Coronary artery (tissue), 2 donors: ENCODE data around the gene BCL7C.
"Not testable (repeated sequence)": the region's sequence is repeated elsewhere in the genome, so short reads cannot be mapped to it uniquely, and the experiment has no call there.

Experiments
- DNase-seq: peaks from one replicate; pipeline ENCODE4 v3.0.0-alpha.2; 2017; ENCODE audit warnings: low spot score
- H3K27ac ChIP-seq, 2 donors: fragments of 200-600 bp; sonication (generic); one replicate each; pipeline ENCODE4 v1.5.1; 2016 to 2019
- H3K4me3 ChIP-seq: fragments of 200-600 bp; sonication (generic); 2 replicates; pipeline ENCODE4 v1.5.1; 2016; ENCODE audit warnings: mild to moderate bottlenecking, moderate library complexity
- TF ChIP-seq, protein P1 (sequence below): fragments of 200-600 bp; sonication (generic); IDR thresholded peaks from one replicate; pipeline ENCODE4 v1.5.1; 2019; ENCODE audit warnings: antibody characterized with exemption

The BCL7C gene

DNA sequence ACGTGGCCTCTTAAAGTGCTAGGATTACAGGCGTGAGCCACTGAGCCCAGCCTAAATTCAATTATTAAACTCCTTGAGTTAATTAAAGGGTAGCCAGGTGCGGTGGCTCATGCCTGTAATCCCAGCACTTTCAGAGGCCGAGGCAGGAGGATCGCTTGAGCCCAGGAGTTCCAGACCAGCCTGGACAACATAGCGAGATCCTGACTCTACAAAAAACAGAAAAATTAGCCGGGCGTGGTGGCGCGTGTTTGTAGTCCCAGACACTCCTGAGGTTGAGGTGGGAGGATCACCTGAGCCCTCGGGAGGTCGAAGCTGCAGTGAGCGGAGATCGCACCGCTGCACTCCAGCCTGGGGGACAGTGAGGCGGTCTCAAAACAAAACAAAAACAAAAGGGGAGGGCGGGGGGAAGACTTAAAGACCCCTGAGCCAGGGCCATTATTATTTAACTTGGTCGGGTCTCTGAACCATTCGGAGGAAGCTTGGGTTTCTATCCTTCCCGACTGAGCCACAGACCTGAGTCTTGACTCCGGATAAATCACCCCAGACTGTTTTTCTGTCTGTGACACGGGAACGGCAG, 19.5 kb downstream of the BCL7C start:
- DNase-seq: no peak
- Histone ChIP-seq H3K4me3 (peak overlapping the region; percentile 89), H3K27ac (peak overlapping the region; percentile 76 to 93)
- TF ChIP-seq, protein P1, sequence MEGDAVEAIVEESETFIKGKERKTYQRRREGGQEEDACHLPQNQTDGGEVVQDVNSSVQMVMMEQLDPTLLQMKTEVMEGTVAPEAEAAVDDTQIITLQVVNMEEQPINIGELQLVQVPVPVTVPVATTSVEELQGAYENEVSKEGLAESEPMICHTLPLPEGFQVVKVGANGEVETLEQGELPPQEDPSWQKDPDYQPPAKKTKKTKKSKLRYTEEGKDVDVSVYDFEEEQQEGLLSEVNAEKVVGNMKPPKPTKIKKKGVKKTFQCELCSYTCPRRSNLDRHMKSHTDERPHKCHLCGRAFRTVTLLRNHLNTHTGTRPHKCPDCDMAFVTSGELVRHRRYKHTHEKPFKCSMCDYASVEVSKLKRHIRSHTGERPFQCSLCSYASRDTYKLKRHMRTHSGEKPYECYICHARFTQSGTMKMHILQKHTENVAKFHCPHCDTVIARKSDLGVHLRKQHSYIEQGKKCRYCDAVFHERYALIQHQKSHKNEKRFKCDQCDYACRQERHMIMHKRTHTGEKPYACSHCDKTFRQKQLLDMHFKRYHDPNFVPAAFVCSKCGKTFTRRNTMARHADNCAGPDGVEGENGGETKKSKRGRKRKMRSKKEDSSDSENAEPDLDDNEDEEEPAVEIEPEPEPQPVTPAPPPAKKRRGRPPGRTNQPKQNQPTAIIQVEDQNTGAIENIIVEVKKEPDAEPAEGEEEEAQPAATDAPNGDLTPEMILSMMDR: no peak

GRCh38 chr16:30870904-30871303, 23.0 kb downstream of the BCL7C start:
- no peak for DNase-seq
- TF ChIP-seq, protein P1: no peak
- Histone ChIP-seq H3K4me3 (no peak overlapping the region), H3K27ac (no peak overlapping the region)

DNA sequence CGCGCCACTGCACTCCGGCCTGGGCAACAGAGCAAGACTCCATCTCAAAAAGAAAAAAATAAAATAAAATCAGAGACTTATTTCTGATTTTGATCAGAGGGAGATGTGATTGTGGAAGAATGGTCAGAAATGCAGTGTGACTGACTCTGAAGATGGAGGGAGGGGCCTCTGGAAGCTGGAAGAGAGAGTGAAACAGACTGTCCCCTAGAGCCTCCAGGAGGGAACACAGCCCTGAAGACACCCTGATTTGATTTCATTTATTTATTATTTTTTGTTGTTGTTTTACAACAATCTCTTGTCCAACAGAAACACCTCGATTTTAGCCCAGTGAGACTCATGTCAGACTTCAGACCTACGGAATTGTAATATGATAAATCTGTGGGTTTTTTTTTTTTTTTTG, 26.1 kb downstream of the BCL7C start:
- Histone ChIP-seq H3K4me3 (no peak overlapping the region), H3K27ac (no peak overlapping the region)
- DNase-seq: no peak
- TF ChIP-seq, protein P1: no peak

DNA sequence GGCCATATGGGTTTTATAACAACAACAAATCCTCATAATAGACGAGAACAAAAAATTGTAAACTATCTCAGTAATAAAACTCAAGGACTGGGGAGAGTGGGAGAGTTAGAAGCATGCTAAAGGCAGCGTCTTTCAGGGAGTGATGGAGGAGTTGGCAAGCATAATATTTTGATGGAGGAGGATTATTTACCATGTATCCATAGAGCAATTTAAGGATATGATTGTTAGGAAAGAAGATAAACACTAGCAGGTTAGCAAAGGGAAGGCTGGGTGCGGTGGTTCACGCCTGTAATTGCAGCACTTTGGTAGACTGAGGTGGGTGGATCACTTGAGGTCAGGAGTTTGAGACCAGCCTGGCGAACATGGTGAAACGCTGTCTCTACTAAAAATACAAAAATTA, 27.8 kb downstream of the BCL7C start:
- DNase-seq: no peak
- TF ChIP-seq, protein P1: no peak
- no peak overlapping the region for H3K27ac ChIP-seq
- no peak overlapping the region for H3K4me3 ChIP-seq

DNA sequence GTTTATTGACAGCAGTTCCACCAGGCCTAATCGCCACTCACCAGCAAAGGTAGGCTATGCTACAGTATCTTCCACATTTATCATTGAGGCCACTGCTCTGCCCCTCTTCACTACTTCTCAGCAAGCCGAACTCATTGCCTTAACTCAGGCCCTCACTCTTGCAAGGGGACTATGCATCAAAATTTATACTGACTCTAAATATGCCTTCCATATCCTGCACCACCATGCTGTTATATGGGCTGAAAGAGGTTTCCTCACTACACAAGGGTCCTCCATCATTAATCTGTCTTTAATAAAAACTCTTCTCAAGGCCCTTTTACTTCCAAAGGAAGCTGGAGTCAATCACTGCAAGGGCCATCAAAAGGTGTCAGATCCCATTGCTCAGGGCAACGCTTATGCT, 30.7 kb downstream of the BCL7C start:
- not testable (repeated sequence) for H3K27ac ChIP-seq, DNase-seq, H3K4me3 ChIP-seq

GRCh38 chr16:30860729-30861128, 33.1 kb downstream of the BCL7C start:
- DNase-seq, H3K27ac ChIP-seq, H3K4me3 ChIP-seq: not testable (repeated sequence)

GRCh38 chr16:30858829-30859423, 35.0 kb downstream of the BCL7C start:
- DNase-seq: no peak
- TF ChIP-seq, protein P1: no peak
- no peak overlapping the region for H3K4me3 ChIP-seq
- no peak overlapping the region for H3K27ac ChIP-seq

GRCh38 chr16:30858111-30858495, 35.8 kb downstream of the BCL7C start:
- H3K4me3 ChIP-seq: no peak overlapping the region
- no peak for DNase-seq
- no peak overlapping the region for H3K27ac ChIP-seq
- TF ChIP-seq, protein P1: no peak
